ENCODE results near the gene ZFAND3. TPM values are rescaled to one million over a fixed set of nuclear protein-coding genes. Genes with fewer than 3 reads are reported as not detected.

The ZFAND3 gene
- total and polyA plus RNA-seq, 8 donors = 19.8 to 164 (median 37.3) TPM

- H3K4me3 ChIP-seq = no peak overlapping the region
- TF ChIP-seq POLR2A (IDR thresholded peaks at IDR 0.05) = no peak
- TF ChIP-seq EP300 (IDR thresholded peaks at IDR 0.05) = no peak
- no peak for TF ChIP-seq POLR2AphosphoS5 (IDR thresholded peaks at IDR 0.05)
- no peak for TF ChIP-seq CTCF (IDR thresholded peaks at IDR 0.05)
- no peak for DNase-seq
- no peak overlapping the region for H3K27ac ChIP-seq
- H3K27me3 ChIP-seq = no peaks in the 10 kb centered on the region
- peaks cover 14 to 37% (median 28%) of the 10 kb centered on the region in 4 donors for H3K36me3 ChIP-seq
- H3K4me1 ChIP-seq = peaks cover 0 to 38% (median 15%) of the 10 kb centered on the region in 4 donors
- 75 to 93% (median 86%) methylated on average over 2 of the region's 2 CpGs for WGBS, 5 donors
- H3K9me3 ChIP-seq = no peaks in the 10 kb centered on the region
- intact Hi-C loops (cut with DNase I; ENCODE audit: low total_unique reads) = no loop called here
Observed at GRCh38 chr6:38064431-38064830, 244.9 kb downstream of the ZFAND3 start.

GRCh38 chr6:38065734-38066305, 246.3 kb downstream of the ZFAND3 start:
- H3K27me3 ChIP-seq = no peaks in the 10 kb centered on the region
- H3K4me3 ChIP-seq = no peak overlapping the region
- H3K36me3 ChIP-seq = peaks cover 14 to 37% (median 28%) of the 10 kb centered on the region in 4 donors
- H3K9me3 ChIP-seq = no peaks in the 10 kb centered on the region
- no peak for DNase-seq
- H3K27ac ChIP-seq = no peak overlapping the region
- intact Hi-C loops (cut with DNase I; ENCODE audit: low total_unique reads) = no loop called here
- WGBS, 5 donors = 81 to 95% (median 87%) methylated on average over 2 of the region's 2 CpGs
- TF ChIP-seq CTCF (IDR thresholded peaks at IDR 0.05) (no peak), EP300 (IDR thresholded peaks at IDR 0.05) (no peak), POLR2A (IDR thresholded peaks at IDR 0.05) (no peak), POLR2AphosphoS5 (IDR thresholded peaks at IDR 0.05) (no peak)
- H3K4me1 ChIP-seq = peaks cover 0 to 52% (median 16%) of the 10 kb centered on the region in 4 donors

GRCh38 chr6:38067263-38067980, 247.9 kb downstream of the ZFAND3 start:
- Histone ChIP-seq H3K36me3 (peaks cover 5 to 25% (median 16%) of the 10 kb centered on the region in 4 donors), H3K9me3 (no peaks in the 10 kb centered on the region), H3K4me1 (peaks cover 0 to 63% (median 18%) of the 10 kb centered on the region in 4 donors), H3K4me3 (no peak overlapping the region), H3K27me3 (no peaks in the 10 kb centered on the region), H3K27ac (no peak overlapping the region)
- intact Hi-C loops (cut with DNase I; ENCODE audit: low total_unique reads) = no loop called here
- TF ChIP-seq CTCF (IDR thresholded peaks at IDR 0.05) = no peak
- no peak for TF ChIP-seq EP300 (IDR thresholded peaks at IDR 0.05)
- TF ChIP-seq POLR2A (IDR thresholded peaks at IDR 0.05) = no peak
- TF ChIP-seq POLR2AphosphoS5 (IDR thresholded peaks at IDR 0.05) = no peak
- WGBS, 5 donors = 62 to 76% (median 72%) methylated on average over 2 of the region's 2 CpGs
- DNase-seq = no peak

GRCh38 chr6:38068854-38069590, 249.5 kb downstream of the ZFAND3 start:
- no peaks in the 10 kb centered on the region for H3K9me3 ChIP-seq
- DNase-seq = no peak
- intact Hi-C loops (cut with DNase I; ENCODE audit: low total_unique reads) = no loop called here
- no peaks in the 10 kb centered on the region for H3K27me3 ChIP-seq
- 67 to 88% (median 73%) methylated on average over 7 of the region's 7 CpGs for WGBS, 5 donors
- peaks cover 0 to 9% (median 2%) of the 10 kb centered on the region in 4 donors for H3K36me3 ChIP-seq
- H3K4me3 ChIP-seq = no peak overlapping the region
- H3K27ac ChIP-seq = no peak overlapping the region
- TF ChIP-seq POLR2AphosphoS5 (IDR thresholded peaks at IDR 0.05) = no peak
- no peak for TF ChIP-seq EP300 (IDR thresholded peaks at IDR 0.05)
- peaks cover 0 to 74% (median 22%) of the 10 kb centered on the region in 4 donors for H3K4me1 ChIP-seq

All from stomach (tissue), 9 donors.